GM10266 (cell line): ENCODE results near the gene TMEM144.
"Not testable (repeated sequence)": the region's sequence is repeated elsewhere in the genome, so short reads cannot be mapped to it uniquely, and the experiment has no call there.

ENCODE experiments used
- DNase-seq: peaks from one replicate; pipeline ENCODE4 v3.0.0; 2012; ENCODE audit errors: extremely low spot score
- CTCF ChIP-seq: IDR thresholded peaks from 2 replicates; pipeline ENCODE4 v1.5.1; 2012; ENCODE audit warnings: mild to moderate bottlenecking, low read depth; ENCODE audit not compliant: control insufficient read depth, insufficient read depth; ENCODE audit errors: missing control alignments

The TMEM144 gene

DNA sequence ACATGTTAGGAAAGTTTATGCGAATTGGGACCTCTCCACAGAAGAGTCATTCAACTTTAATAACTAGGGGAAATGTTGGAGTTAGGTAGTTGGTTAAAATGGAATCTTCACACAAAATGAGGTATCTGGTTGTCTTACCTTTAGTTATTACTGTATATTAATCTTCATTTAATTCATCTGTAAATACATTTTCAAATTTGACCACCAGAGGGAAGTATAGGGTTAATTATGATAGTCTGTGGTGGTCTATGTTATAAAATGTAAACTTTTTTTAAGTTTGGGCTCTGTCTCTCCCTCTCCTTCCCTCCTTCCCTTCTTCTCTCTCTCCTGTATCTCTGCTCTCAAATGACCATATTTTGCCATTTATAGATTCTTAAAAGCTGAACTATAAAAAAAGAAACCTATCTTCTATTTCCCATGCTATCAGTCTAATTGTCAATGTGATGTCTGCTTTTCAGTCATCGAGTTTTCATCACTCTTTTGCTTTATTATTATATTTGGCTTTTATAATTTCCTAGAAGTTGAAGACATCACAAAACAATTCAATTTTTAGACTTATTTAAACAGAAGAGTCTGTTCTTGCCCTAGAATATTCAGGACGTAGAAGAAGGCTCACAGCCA is 49.8 kb downstream of the TMEM144 start:
- TF ChIP-seq CTCF: peak; percentile 20
- DNase-seq: no peak

- no peak for DNase-seq
- no peak for TF ChIP-seq CTCF
Measured at GRCh38 chr4:158261480-158261879, 51.2 kb downstream of the TMEM144 start.

GRCh38 chr4:158268553-158268952 is 58.3 kb downstream of the TMEM144 start:
- no peak for TF ChIP-seq CTCF
- no peak for DNase-seq

GRCh38 chr4:158274636-158275035 is 64.3 kb downstream of the TMEM144 start:
- no peak for DNase-seq
- TF ChIP-seq CTCF: no peak

DNA sequence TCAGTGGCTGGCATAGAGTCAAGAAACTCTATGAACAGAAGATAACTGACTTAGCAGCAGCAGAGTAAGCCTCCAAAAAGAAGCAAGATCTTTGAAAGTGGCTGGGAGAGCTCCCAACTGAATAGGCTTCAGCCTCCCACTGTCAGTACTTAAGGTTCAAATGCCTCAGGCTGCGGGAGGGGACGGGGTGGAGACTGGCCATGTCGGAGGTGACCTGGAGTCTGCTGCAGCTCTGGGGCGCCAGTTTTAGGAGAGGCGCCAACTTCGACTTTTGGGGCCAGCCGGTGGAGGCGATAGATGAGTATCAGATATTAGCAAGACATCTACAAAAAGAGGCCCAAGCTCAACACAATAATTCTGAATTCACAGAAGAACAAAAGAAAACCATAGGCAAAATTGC is 67.3 kb downstream of the TMEM144 start:
- TF ChIP-seq CTCF: no peak
- DNase-seq: no peak

- DNase-seq: not testable (repeated sequence)
Measured at GRCh38 chr4:158279052-158279451, 68.8 kb downstream of the TMEM144 start.

GRCh38 chr4:158280856-158281255 is 70.6 kb downstream of the TMEM144 start:
- TF ChIP-seq CTCF: no peak
- DNase-seq: no peak

DNA sequence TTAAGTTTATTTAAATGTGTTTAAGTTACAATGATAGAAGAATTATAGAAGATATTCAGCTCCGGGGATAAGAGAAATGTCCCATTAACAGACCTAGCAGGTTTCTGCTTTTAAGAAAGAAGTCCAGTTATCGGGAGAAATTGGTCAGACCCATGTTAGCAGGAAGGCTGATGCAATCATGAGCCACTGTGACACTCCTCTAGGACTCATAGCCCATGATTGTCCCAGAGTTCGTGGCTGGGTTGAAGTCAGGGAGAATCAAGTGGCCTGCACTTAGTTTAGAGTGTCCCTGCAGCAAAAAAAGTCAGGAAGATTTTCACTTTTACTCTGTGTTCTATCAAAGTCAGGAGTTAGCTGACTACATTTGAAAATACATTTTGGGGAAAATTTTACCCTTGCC is 72.0 kb downstream of the TMEM144 start:
- no peak for TF ChIP-seq CTCF
- no peak for DNase-seq
